Upper lobe of left lung (tissue), 4 donors: Measurements from ENCODE around the gene ITGA8.

Source experiments
- CTCF ChIP-seq, 6 experiments: fragments of 450-650 bp in 4 of 6; fragments of 200-600 bp in 2 of 6; sonication (generic) in 2 of 6; IDR thresholded peaks; one replicate each; pipeline ENCODE4 v1.5.1; 2016 to 2019; ENCODE audit warnings: antibody characterized with exemption in 6 of 6
- POLR2A ChIP-seq, 4 donors: fragments of 450-650 bp; IDR thresholded peaks; one replicate each; pipeline ENCODE4 v1.5.1; 2016 to 2017; ENCODE audit warnings: antibody characterized with exemption in 4 of 4, mild to moderate bottlenecking in 2 of 4

DNA sequence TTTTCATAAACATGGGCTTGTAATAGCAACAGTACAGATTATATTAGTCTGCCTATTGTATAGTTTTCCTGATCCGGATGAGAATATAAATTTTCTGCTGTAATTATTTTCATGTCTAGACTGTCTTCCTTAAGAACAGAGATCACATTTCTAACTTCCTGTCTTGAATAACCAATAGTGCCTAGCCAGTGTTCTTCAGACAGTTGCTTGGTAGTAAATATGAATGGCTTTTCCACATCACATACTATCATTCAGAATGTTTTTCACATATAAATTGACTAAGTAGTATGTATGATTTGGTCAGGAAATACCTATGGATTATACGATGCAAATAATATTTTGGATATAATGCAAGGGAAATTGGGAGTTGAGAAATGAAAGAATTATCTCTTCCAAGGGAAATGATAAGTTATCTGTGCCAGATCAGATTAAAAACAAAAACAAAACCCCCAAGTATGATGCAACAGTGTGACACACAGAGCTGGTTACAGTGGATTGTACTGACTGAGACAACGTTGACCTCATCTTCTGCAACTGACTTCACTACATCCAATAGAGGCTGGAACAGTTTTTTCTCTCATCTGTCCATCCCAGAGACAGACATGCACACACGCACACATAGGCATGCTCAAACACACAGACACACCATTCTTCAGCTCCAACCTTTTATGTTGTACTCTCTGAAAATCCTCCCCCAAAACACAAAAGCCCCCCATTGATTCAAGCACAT lies 16.4 kb downstream of the ITGA8 start:
- TF ChIP-seq CTCF (IDR thresholded peaks at IDR 0.05) = no peak
- TF ChIP-seq POLR2A (IDR thresholded peaks at IDR 0.05) = no peak
